Activated naive CD8-positive, alpha-beta T cell treated with anti-CD3 and anti-CD28 coated beads, Interleukin-2, amount 50 U/mL, for 24 hours (primary cell): ENCODE results near the gene MIPEP.

ENCODE experiments used
- ATAC-seq: fragments of 150-1000 bp; cut with Tn5 transposase; one replicate; pipeline ENCODE4 v1.10.0; 2021
- DNase-seq: peaks from one replicate; pipeline ENCODE4 v3.0.0; 2021
- H3K27ac Mint-ChIP-seq: one replicate; pipeline ENCODE4 v1.8.0; 2021; ENCODE audit warnings: mild to moderate bottlenecking, mixed read lengths
- H3K27me3 Mint-ChIP-seq: one replicate; pipeline ENCODE4 v1.8.0; 2021; ENCODE audit warnings: mixed read lengths
- H3K36me3 Mint-ChIP-seq: one replicate; pipeline ENCODE4 v1.8.0; 2021; ENCODE audit warnings: low read depth, mixed read lengths
- H3K4me1 Mint-ChIP-seq: one replicate; pipeline ENCODE4 v1.8.0; 2021; ENCODE audit warnings: mixed read lengths
- H3K4me3 Mint-ChIP-seq: one replicate; pipeline ENCODE4 v1.8.0; 2021; ENCODE audit warnings: mild to moderate bottlenecking, moderate library complexity, mixed read lengths
- H3K9me3 Mint-ChIP-seq: one replicate; pipeline ENCODE4 v1.8.0; 2021; ENCODE audit warnings: mixed read lengths

MIPEP gene

DNA sequence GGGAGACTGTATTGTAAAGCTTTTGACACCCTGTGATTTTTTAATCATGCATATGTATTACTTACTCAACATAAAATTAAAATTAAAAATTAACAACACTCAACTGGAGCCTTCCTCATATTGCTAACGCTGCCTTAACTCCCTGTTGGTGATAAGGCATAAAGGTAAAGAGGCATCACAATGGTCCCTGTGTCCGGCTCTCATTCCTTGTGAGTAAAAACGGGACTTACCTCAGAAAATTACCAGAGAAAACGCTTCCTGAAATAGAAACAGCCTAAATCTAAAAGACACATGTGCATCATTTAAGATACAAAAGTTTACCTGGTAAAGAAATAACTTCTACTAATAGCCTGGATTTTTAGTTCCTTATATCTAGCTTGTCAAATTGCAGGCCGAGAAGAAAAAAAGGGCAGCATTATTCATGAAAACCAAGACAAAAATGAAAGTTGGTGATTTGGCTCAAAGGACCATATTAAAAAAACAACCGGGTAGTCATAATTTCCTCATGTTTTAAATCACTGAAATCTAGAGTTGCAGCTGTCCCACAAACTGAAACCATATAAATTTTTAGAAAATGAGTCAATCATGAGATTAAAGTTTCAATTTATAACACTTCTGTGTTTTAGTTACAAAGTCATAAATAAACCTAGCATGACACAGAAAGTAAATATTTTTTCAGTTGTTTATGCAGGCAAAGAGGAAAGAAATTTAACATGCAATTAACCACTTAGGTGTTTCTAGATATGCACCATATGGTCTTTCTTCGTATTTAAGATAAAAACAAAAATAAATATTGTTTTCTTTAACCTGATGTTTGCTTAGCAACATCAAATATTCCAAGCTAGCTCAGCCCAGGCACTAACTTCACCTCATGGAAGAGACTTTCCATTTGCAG lies 94.7 kb downstream of the MIPEP start:
- Mint-ChIP-seq H3K27ac (peak overlapping the region; percentile 47), H3K4me3 (no peak overlapping the region), H3K9me3 (no peaks in the 10 kb centered on the region), H3K27me3 (no peaks in the 10 kb centered on the region), H3K4me1 (peaks cover 9% of the 10 kb centered on the region), H3K36me3 (peaks cover 24% of the 10 kb centered on the region)
- DNase-seq (no peak), ATAC-seq (no peak)

DNA sequence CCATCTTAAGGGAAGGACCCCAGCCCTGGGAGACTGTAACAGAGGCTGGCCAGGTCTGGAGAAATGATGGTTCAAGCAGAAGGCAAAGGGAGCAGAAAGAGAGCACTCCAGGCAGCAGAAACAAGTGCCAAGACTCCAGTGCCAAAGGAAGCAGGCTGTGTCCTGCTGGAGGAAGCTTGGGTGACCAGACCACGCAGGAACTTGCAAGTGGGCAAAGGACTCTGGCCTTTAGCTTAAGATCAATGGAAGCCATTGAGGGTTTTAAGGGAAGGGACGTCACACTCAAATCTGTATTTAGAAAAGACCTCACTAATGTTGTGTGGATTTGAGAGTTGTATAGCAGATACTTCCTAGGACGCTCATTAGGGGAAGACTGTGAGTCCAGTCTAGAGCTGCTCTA lies 95.5 kb downstream of the MIPEP start:
- no peak for DNase-seq
- Mint-ChIP-seq H3K4me1 (peaks cover 8% of the 10 kb centered on the region), H3K9me3 (no peaks in the 10 kb centered on the region), H3K27me3 (no peaks in the 10 kb centered on the region), H3K27ac (peak overlapping the region; percentile 47), H3K36me3 (peaks cover 19% of the 10 kb centered on the region), H3K4me3 (no peak overlapping the region)
- no peak for ATAC-seq

DNA sequence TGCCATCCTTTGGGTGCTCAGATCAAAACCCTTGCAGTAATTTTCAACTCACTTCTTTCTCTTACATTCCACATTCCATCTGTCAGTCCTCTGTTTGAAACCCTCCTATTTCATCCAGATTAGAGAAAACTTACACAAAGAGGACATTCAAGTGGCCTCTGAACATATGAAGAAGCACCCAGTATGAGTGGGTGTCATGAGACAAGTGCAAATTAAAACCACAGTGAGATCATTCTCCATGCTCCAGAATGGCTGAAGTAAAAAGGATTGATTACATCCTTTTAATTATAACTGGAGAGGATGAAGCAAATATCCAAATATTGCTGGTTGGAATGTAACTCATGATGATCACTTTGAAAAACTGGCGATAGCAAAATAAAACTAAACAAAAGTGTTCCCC lies 96.5 kb downstream of the MIPEP start:
- Mint-ChIP-seq H3K4me3 (no peak overlapping the region), H3K27me3 (no peaks in the 10 kb centered on the region), H3K9me3 (no peaks in the 10 kb centered on the region), H3K4me1 (peaks cover 8% of the 10 kb centered on the region), H3K36me3 (peaks cover 13% of the 10 kb centered on the region), H3K27ac (no peak overlapping the region)
- DNase-seq (no peak), ATAC-seq (no peak)

DNA sequence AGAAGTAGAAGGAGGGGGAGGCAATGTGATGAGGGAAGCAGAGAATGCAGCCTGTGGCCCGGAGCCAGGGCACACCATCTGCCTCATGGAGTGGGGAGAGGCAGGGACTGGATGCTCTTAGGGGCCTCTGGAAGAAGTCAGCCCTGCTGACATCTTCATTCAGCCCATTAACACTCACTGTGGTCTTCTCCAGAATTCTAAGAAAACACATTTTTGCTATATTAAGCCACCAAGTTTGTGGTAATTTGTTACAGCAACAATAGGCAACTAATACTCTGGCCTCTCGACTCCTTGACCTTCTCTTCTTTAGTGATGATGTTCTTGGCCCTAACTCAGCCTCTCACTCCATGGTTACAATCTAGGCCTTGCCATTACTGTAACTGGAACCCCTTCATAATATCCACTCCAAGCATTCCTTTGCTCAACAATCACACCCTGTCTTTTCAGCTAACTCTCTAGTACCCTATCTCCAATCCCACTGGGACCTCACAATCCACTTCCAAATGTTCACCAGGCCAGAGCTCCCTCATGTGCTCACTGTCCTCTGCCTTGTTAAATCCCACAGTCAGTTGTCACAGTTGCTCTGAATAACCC lies 98.5 kb downstream of the MIPEP start:
- ATAC-seq (no peak), DNase-seq (no peak)
- H3K4me3 Mint-ChIP-seq: no peak overlapping the region
- no peaks in the 10 kb centered on the region for H3K9me3 Mint-ChIP-seq
- H3K27ac Mint-ChIP-seq: no peak overlapping the region
- H3K36me3 Mint-ChIP-seq: peaks cover 3% of the 10 kb centered on the region
- no peaks in the 10 kb centered on the region for H3K27me3 Mint-ChIP-seq
- H3K4me1 Mint-ChIP-seq: peaks cover 8% of the 10 kb centered on the region

GRCh38 chr13:23789576-23790346 lies 99.4 kb downstream of the MIPEP start:
- Mint-ChIP-seq H3K27me3 (no peaks in the 10 kb centered on the region), H3K36me3 (peaks cover 4% of the 10 kb centered on the region), H3K4me3 (no peak overlapping the region), H3K27ac (no peak overlapping the region), H3K9me3 (no peaks in the 10 kb centered on the region), H3K4me1 (peaks cover 6% of the 10 kb centered on the region)
- DNase-seq (no peak), ATAC-seq (no peak)

GRCh38 chr13:23788459-23788858 lies 100.7 kb downstream of the MIPEP start:
- DNase-seq: no peak
- Mint-ChIP-seq H3K4me3 (no peak overlapping the region), H3K9me3 (no peaks in the 10 kb centered on the region), H3K36me3 (peaks cover 1% of the 10 kb centered on the region), H3K27ac (no peak overlapping the region), H3K4me1 (no peaks in the 10 kb centered on the region), H3K27me3 (no peaks in the 10 kb centered on the region)
- no peak for ATAC-seq

- ATAC-seq (no peak), DNase-seq (no peak)
- Mint-ChIP-seq H3K36me3 (peaks cover 1% of the 10 kb centered on the region), H3K9me3 (no peaks in the 10 kb centered on the region), H3K27me3 (no peaks in the 10 kb centered on the region), H3K27ac (no peak overlapping the region), H3K4me1 (peaks cover 2% of the 10 kb centered on the region), H3K4me3 (no peak overlapping the region)
These were observed 101.7 kb downstream of the MIPEP start for GRCh38 chr13:23787464-23787863.

DNA sequence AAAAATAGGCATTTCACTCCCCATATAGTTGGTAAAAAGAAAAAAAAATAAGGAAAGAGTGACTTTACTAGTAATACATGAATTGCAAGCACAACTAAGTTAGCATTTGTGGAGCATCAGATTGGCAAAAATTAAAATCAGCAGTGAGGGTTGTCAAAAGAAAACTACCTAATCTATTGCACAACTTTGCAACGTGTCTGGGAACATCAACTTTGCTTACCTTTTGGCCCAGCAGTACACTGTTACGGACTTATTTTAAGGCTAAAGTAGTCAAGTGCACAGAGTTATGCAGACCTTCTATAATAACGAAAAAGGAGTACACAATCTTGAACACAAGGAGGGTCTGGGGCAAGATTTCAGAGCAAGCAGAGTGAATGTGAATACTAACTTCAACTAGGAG lies 102.6 kb downstream of the MIPEP start:
- Mint-ChIP-seq H3K27ac (no peak overlapping the region), H3K27me3 (no peaks in the 10 kb centered on the region), H3K4me3 (no peak overlapping the region), H3K36me3 (peaks cover 1% of the 10 kb centered on the region), H3K9me3 (no peaks in the 10 kb centered on the region), H3K4me1 (peaks cover 2% of the 10 kb centered on the region)
- ATAC-seq (no peak), DNase-seq (no peak)

DNA sequence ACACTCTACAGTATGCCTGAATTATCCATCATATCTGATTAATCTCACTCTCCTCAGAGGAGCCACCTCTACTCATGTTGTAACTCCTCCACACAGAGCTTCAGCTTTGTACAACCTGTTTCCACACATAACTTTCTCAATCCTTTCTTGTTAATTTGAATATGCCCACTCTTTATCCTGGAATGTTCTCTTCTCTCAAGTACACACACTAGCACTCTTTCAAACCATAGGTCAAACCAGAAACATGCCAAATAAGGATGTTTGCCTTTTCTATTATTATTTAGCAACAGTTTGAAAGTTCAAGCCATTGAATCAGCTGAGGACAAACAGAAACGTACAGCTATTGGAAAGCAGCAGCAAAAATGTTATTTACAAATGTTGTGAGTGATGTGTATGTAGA lies 110.3 kb downstream of the MIPEP start:
- DNase-seq (no peak), ATAC-seq (no peak)
- no peak overlapping the region for H3K4me3 Mint-ChIP-seq
- no peaks in the 10 kb centered on the region for H3K27me3 Mint-ChIP-seq
- peaks cover 10% of the 10 kb centered on the region for H3K36me3 Mint-ChIP-seq
- H3K9me3 Mint-ChIP-seq: no peaks in the 10 kb centered on the region
- H3K4me1 Mint-ChIP-seq: peaks cover 30% of the 10 kb centered on the region
- no peak overlapping the region for H3K27ac Mint-ChIP-seq

DNA sequence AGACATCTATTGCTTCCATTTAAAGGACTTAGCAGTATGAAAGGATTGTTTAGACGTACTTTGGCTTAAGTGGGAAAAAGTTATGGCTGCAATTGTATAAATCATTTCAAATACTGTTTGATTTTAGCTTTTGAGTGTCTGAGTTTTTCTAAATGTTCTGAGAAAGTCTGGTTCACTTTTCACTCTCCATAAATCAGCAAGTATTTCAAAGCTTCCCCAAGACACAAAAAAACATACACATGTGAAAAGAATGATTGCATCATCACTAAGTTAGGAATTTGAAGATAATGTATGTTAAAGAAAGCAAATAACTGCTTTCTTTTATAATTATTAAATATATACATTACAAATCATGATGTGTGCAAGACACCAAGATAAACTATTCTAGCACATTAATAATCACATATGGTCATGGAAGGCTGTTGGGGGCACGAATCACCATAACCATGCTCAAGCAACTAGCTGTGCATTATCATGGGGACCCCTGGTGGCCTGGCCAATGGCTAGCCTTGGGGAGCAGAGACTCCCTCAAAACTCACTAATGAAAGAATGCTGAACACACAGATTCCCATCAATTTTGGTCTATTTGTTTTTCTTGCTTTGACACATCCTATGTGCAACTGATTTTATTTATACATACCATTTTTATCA lies 111.1 kb downstream of the MIPEP start:
- ATAC-seq: no peak
- H3K27me3 Mint-ChIP-seq: no peaks in the 10 kb centered on the region

GRCh38 chr13:23777575-23777870 lies 111.7 kb downstream of the MIPEP start:
- Mint-ChIP-seq H3K9me3 (no peaks in the 10 kb centered on the region), H3K4me1 (peaks cover 29% of the 10 kb centered on the region), H3K27ac (no peak overlapping the region), H3K27me3 (no peaks in the 10 kb centered on the region), H3K36me3 (peaks cover 10% of the 10 kb centered on the region), H3K4me3 (no peak overlapping the region)
- DNase-seq (no peak), ATAC-seq (no peak)

More for the DNA sequence above, 111.1 kb downstream of the MIPEP start:
- Mint-ChIP-seq H3K9me3 (no peaks in the 10 kb centered on the region), H3K36me3 (peaks cover 10% of the 10 kb centered on the region), H3K4me3 (no peak overlapping the region), H3K27ac (no peak overlapping the region), H3K4me1 (peaks cover 29% of the 10 kb centered on the region)
- no peak for DNase-seq

GRCh38 chr13:23776698-23777574 lies 112.3 kb downstream of the MIPEP start:
- DNase-seq (no peak), ATAC-seq (no peak)
- no peaks in the 10 kb centered on the region for H3K9me3 Mint-ChIP-seq
- no peak overlapping the region for H3K4me3 Mint-ChIP-seq
- H3K27me3 Mint-ChIP-seq: no peaks in the 10 kb centered on the region
- H3K36me3 Mint-ChIP-seq: peaks cover 10% of the 10 kb centered on the region
- H3K4me1 Mint-ChIP-seq: peaks cover 29% of the 10 kb centered on the region
- H3K27ac Mint-ChIP-seq: no peak overlapping the region

GRCh38 chr13:23772717-23773116 lies 116.5 kb downstream of the MIPEP start:
- DNase-seq (no peak), ATAC-seq (no peak)
- Mint-ChIP-seq H3K4me3 (no peak overlapping the region), H3K27me3 (no peaks in the 10 kb centered on the region), H3K4me1 (peaks cover 20% of the 10 kb centered on the region), H3K9me3 (no peaks in the 10 kb centered on the region), H3K36me3 (peaks cover 5% of the 10 kb centered on the region), H3K27ac (no peak overlapping the region)

DNA sequence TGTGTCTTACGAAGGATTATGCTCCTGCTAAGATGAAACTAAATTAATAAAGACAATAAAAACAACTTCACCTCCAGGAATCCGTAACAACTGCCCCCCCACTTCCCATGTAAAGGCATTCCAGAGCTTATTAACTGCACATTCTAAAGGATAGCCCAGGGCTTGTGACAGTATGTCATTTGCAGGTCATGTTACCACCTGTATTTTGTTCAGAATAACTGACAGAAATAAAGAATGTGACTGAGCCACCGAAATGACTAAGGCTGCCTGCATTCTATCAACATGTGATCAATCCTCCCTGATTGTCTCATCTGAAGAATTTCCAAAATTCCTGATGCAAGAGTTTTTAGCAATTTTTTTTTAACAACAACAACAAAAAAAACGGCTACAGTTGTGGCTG lies 117.2 kb downstream of the MIPEP start:
- Mint-ChIP-seq H3K4me3 (no peak overlapping the region), H3K27me3 (no peaks in the 10 kb centered on the region)

More for the DNA sequence above, 117.2 kb downstream of the MIPEP start:
- ATAC-seq: no peak
- H3K4me1 Mint-ChIP-seq: peaks cover 16% of the 10 kb centered on the region
- H3K36me3 Mint-ChIP-seq: peaks cover 3% of the 10 kb centered on the region
- H3K9me3 Mint-ChIP-seq: no peaks in the 10 kb centered on the region
- DNase-seq: no peak
- H3K27ac Mint-ChIP-seq: no peak overlapping the region
